Islet of Langerhans (tissue), 1 donor: ENCODE data around the gene PPBP.

Experiments
- FAIRE-seq: peaks from one replicate; lab custom pipeline; 2011; peaks lifted over from hg19 to GRCh38; lab: Jason Lieb, UNC

PPBP gene

GRCh38 chr4:73988061-73988460 lies at the start of gene PPBP:
Gene PPBP (minus strand): TSS chr4:73988190. CDS start chr4:73988103, 87 bp downstream.
- no peak for FAIRE-seq

DNA sequence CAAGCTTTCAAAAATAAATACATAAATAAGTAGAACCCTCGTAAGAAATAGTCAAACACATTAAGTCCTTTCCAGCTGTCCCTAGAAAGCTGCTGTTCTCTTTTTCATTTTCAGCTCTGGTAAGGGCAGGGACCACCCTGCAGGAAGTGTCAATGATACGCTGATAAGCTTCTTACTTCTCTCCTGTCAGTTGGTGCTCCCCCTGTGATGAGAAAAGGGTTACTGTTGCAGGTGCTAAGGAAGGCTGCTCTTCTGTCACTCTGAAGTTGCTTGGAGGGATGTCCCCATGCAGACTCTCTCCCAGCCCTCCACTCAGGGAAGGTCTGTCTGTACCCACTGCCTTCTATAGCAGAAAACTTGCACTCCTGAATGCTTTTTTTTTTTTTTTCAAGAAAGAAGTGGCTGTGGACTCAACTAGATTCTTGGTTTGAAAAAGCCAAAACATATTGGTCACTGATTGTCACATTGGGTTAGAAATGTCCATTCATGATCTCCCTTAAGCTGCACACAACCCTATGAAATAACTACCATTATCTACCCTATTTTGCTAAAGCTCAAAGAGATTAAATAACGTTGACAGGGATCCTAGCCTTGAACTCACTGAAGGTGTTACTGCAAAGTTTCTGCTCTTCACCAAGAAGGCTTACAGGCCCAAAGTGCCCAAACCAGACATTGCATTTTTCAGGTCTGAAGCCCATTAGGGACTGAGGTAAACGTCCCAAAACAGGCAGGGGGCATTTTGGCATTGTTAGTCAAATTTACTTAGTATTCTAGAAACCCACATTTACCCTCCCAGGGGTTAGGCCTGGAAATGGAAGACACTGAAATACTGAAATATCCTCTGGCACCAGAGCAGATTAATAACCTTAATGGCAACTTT lies 49.3 kb upstream of the PPBP start:
- FAIRE-seq = no peak

- FAIRE-seq = no peak
These were observed 45.7 kb upstream of the PPBP start for GRCh38 chr4:74033739-74034138.

- no peak for FAIRE-seq
These were observed 44.1 kb upstream of the PPBP start for GRCh38 chr4:74032064-74032463.

GRCh38 chr4:74031576-74031975 lies 43.6 kb upstream of the PPBP start:
- FAIRE-seq = no peak

GRCh38 chr4:74030285-74030684 lies 42.3 kb upstream of the PPBP start:
- FAIRE-seq = no peak

DNA sequence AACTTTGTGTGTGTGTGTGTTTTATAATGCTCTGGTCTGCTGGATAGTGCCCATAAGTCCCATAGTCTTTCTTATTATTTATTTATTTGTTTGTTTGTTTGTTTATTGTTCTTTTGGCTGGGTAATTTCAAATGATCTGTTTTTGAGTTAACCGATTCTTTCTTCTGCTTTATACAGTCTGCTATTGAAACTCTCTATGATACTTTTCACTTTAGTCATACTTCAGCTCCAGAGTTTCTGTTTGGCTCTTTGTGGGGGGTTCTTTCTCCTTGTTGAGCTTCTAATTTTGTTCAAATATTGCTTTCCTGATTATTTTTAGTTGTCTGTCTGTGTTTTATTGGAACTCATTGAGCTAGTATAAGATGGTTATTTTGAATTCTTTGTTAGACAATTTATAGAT lies 40.5 kb upstream of the PPBP start:
- FAIRE-seq = no peak

DNA sequence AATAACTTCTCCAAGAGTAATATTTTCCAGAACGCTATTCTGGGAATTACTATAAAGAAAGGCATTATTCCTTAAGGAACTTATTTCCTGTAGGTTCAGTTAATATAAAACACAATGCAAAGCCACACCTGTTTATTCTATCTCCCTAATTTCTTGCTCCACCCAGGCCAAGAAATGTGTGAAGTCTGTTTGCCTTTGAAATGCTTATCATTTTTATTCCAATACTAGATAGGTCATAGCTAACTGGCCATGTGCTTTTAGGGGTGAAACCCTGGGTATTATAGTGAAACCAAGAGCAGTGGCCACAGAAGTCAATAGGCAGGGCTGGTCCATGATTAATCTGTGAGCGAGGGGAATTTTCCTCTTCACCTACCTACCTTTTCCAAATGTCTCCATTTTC lies 35.7 kb upstream of the PPBP start:
- no peak for FAIRE-seq

GRCh38 chr4:74021601-74022000 lies 33.6 kb upstream of the PPBP start:
- FAIRE-seq = no peak

GRCh38 chr4:74018771-74019170 lies 30.8 kb upstream of the PPBP start:
- no peak for FAIRE-seq

- FAIRE-seq = no peak
These were observed 30.1 kb upstream of the PPBP start for GRCh38 chr4:74018116-74018515.

DNA sequence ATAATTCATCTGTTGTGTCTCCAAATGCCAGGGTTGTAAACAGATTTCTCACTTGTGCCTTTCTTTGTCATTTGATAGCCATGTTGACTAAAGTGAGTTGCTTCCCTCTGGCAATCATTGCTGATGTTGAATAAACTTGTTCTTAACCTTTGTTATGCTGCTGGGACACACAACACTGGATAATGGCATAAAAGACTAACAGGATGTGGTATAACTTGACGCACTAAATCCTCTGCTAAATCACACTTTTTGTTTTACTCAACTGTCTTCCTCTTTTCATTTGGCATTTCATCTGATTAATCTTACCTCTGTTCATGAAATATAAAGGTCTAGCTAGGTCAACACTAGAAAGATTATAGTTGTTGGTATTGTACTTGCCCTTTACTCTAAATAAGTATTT lies 28.1 kb upstream of the PPBP start:
- FAIRE-seq = no peak

DNA sequence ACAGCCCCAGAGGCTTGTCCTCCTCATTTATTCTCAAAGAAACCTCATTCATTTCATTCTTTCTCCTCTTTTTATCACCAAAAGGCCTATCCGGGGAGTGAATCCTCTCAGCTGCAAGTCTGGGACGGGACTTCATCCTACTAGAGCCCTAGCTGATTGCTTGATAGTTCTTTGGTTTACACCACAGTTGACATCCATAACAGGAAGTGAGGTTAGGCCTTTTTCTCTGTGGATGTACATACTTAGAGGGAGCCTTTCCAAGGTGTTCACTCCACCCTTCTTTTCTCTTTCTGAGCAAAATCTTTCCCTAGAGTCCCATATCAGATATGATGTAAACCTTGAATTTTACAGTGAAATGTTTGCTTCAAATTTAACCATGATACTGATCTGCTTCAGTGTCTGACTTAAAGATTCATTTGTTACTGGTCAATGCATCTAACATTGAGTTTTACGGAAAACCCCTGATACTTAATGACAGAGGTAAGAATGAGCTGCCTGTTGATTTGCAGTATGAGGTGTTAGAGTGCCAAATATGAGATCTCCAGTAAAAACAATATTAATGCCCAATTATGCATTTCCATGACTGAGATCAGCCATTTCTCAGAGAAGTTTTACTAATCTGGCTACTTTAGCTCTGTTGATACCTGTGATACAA lies 27.3 kb upstream of the PPBP start:
- no peak for FAIRE-seq

- FAIRE-seq = no peak
These were observed 26.3 kb upstream of the PPBP start for GRCh38 chr4:74014332-74014731.

GRCh38 chr4:74013264-74013663 lies 25.3 kb upstream of the PPBP start:
- no peak for FAIRE-seq

- FAIRE-seq = peak; percentile 91
These were observed 24.1 kb upstream of the PPBP start for GRCh38 chr4:74012130-74012529.

- no peak for FAIRE-seq
These were observed 21.3 kb upstream of the PPBP start for GRCh38 chr4:74009307-74009706.

GRCh38 chr4:74006009-74006476 lies 18.1 kb upstream of the PPBP start:
- FAIRE-seq = peak; percentile 27

GRCh38 chr4:74005528-74005927 lies 17.5 kb upstream of the PPBP start:
- FAIRE-seq = no peak

GRCh38 chr4:74004668-74005067 lies 16.7 kb upstream of the PPBP start:
- no peak for FAIRE-seq

DNA sequence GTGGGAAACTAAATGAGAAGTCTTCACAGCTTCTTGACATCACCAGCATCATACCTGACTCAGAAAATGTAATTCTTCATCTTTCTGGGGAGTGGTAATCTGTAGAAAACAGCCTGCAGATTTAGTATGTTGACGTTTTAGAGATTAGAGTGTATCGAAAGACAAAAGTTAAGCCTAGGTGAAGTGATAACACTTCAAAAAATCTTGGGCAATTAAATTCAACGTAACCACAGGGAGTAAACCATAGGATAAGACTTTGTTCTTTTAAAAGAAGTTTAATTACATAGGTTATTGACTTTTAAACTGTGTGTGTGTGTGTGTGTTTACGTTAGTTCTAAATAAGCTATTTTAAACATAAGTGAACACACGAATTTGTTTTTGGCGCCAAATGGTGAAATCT lies 12.3 kb upstream of the PPBP start:
- FAIRE-seq = no peak

- no peak for FAIRE-seq
These were observed 10.3 kb upstream of the PPBP start, which contains the start of gene CXCL5 for GRCh38 chr4:73998040-73999011. Gene CXCL5 (minus strand): TSS chr4:73998677. CDS start chr4:73998581, 96 bp downstream.
